Osteoblast (primary cell): ENCODE results near the gene NFE2L2. TPM values are rescaled to one million over a fixed set of nuclear protein-coding genes. Genes with fewer than 3 reads are reported as not detected.

Source experiments
- DNase-seq: peaks from one replicate; pipeline ENCODE4 v3.0.0; 2011; ENCODE audit warnings: low spot score, mixed read lengths; ENCODE audit not compliant: insufficient read length; ENCODE audit errors: missing footprints
- H2AFZ ChIP-seq: 2 replicates; pipeline ENCODE4 v1.6.0; 2011; ENCODE audit warnings: mild to moderate bottlenecking, low read length
- H3K27ac ChIP-seq: 2 replicates; pipeline ENCODE4 v1.5.1; 2011; ENCODE audit warnings: mild to moderate bottlenecking, low read depth, low read length, moderate library complexity
- H3K27me3 ChIP-seq: 2 replicates; pipeline ENCODE4 v1.6.0; 2012; ENCODE audit warnings: mild to moderate bottlenecking, control low read depth, inconsistent platforms, low read length, moderate library complexity; ENCODE audit not compliant: insufficient read depth
- H3K36me3 ChIP-seq: 2 replicates; pipeline ENCODE4 v1.5.1; 2011; ENCODE audit warnings: mild to moderate bottlenecking, low read length, control low read depth, moderate library complexity; ENCODE audit not compliant: insufficient read depth
- H3K4me1 ChIP-seq: 2 replicates; pipeline ENCODE4 v1.5.1; 2011; ENCODE audit warnings: mild to moderate bottlenecking, low read length, control low read depth, moderate library complexity; ENCODE audit not compliant: insufficient read depth
- H3K4me2 ChIP-seq: 2 replicates; pipeline ENCODE4 v1.6.0; 2011; ENCODE audit warnings: mild to moderate bottlenecking, low read length; ENCODE audit not compliant: insufficient read depth
- H3K4me3 ChIP-seq: fragments of 200-600 bp; sonication (generic); 3 replicates; pipeline ENCODE4 v1.5.1; 2012; ENCODE audit warnings: mild to moderate bottlenecking, low read length, inconsistent platforms; ENCODE audit not compliant: insufficient read depth
- H3K79me2 ChIP-seq: 2 replicates; pipeline ENCODE4 v1.6.0; 2012; ENCODE audit warnings: mild to moderate bottlenecking, low read length, control low read depth, inconsistent platforms; ENCODE audit not compliant: insufficient read depth
- H3K9me3 ChIP-seq: 2 replicates; pipeline ENCODE4 v1.5.1; 2011; ENCODE audit warnings: low read depth, low read length, control low read depth
- H4K20me1 ChIP-seq: 2 replicates; pipeline ENCODE4 v1.6.0; 2012; ENCODE audit warnings: mild to moderate bottlenecking, low read length, control low read depth; ENCODE audit not compliant: insufficient read depth
- CTCF ChIP-seq: IDR thresholded peaks from 2 replicates; pipeline ENCODE4 v1.5.1; 2011; ENCODE audit warnings: mild to moderate bottlenecking, low read depth, low read length, moderate library complexity; ENCODE audit errors: extremely low read depth
- total RNA-seq: library from RNA; depleted of rRNA; stranded (reverse); fragments of >200 nt; gene quantifications from 2 replicates; pipeline ENCODE4 v1.2.3, GENCODE V29; 2012

The NFE2L2 gene
- total RNA-seq, 1 donor: 91.9 TPM

GRCh38 chr2:177245010-177245422 lies 19.5 kb downstream of the NFE2L2 start:
- Histone ChIP-seq H3K4me3 (no peak overlapping the region), H2AFZ (no peak overlapping the region), H3K27me3 (no peaks in the 10 kb centered on the region), H3K36me3 (peaks cover 3% of the 10 kb centered on the region), H3K9me3 (no peaks in the 10 kb centered on the region), H3K79me2 (peaks cover 97% of the 10 kb centered on the region), H3K4me2 (peak overlapping the region; percentile 56), H4K20me1 (peaks cover 44% of the 10 kb centered on the region), H3K27ac (peak overlapping the region; percentile 97), H3K4me1 (peaks cover 60% of the 10 kb centered on the region)
- TF ChIP-seq CTCF: no peak
- peak; percentile 88 for DNase-seq

- Histone ChIP-seq H3K27me3 (no peaks in the 10 kb centered on the region), H3K4me1 (peaks cover 66% of the 10 kb centered on the region), H3K79me2 (peaks cover 97% of the 10 kb centered on the region), H3K36me3 (peaks cover 3% of the 10 kb centered on the region), H3K4me2 (peak overlapping the region; percentile 5), H3K4me3 (no peak overlapping the region), H3K9me3 (no peaks in the 10 kb centered on the region), H4K20me1 (peaks cover 50% of the 10 kb centered on the region), H3K27ac (peak overlapping the region; percentile 97), H2AFZ (no peak overlapping the region)
- no peak for TF ChIP-seq CTCF
- DNase-seq: no peak
Observed at GRCh38 chr2:177244244-177244771, 20.2 kb downstream of the NFE2L2 start.

- Histone ChIP-seq H3K36me3 (peaks cover 3% of the 10 kb centered on the region), H3K4me1 (peaks cover 66% of the 10 kb centered on the region), H3K79me2 (peaks cover 97% of the 10 kb centered on the region), H2AFZ (no peak overlapping the region), H3K27ac (peak overlapping the region; percentile 97), H3K27me3 (no peaks in the 10 kb centered on the region), H3K9me3 (no peaks in the 10 kb centered on the region), H3K4me2 (peak overlapping the region; percentile 76), H4K20me1 (peaks cover 54% of the 10 kb centered on the region), H3K4me3 (no peak overlapping the region)
- no peak for DNase-seq
- no peak for TF ChIP-seq CTCF
Observed at GRCh38 chr2:177243476-177243875, 21.1 kb downstream of the NFE2L2 start.

GRCh38 chr2:177243073-177243472 lies 21.5 kb downstream of the NFE2L2 start:
- peaks cover 56% of the 10 kb centered on the region for H4K20me1 ChIP-seq
- H3K9me3 ChIP-seq: no peaks in the 10 kb centered on the region
- H3K4me1 ChIP-seq: peaks cover 66% of the 10 kb centered on the region
- no peak for DNase-seq
- H3K36me3 ChIP-seq: peaks cover 3% of the 10 kb centered on the region
- H3K79me2 ChIP-seq: peaks cover 97% of the 10 kb centered on the region
- peak overlapping the region; percentile 76 for H3K4me2 ChIP-seq
- no peak overlapping the region for H2AFZ ChIP-seq
- H3K27me3 ChIP-seq: no peaks in the 10 kb centered on the region
- H3K27ac ChIP-seq: peak overlapping the region; percentile 97
- no peak for TF ChIP-seq CTCF
- H3K4me3 ChIP-seq: peak overlapping the region; percentile 52
